ENCODE results near the gene KNCN.

- TF ChIP-seq CTCF (IDR thresholded peaks at IDR 0.05; ENCODE audit: poor library complexity, severe bottlenecking) (no peak), EZH2 (IDR thresholded peaks at IDR 0.05; ENCODE audit: borderline replicate concordance, insufficient read depth, low read length, poor library complexity, severe bottlenecking) (no peak)
These were observed 41.0 kb downstream of the KNCN start for GRCh38 chr1:46510341-46510997.
